Endometrial microvascular endothelial cells (primary cell): ENCODE measurements around the gene RNF113B. TPM values are rescaled to one million over a fixed set of nuclear protein-coding genes. Genes with fewer than 3 reads are reported as not detected.

Experiments
- in situ Hi-C: cut with HindIII; loops from 2 replicates; pipeline ENCODE4 v1.10.0; 2017; ENCODE audit warnings: low sequenced_read_pairs, low pct_unique_long_range_greater_than_20kb; ENCODE audit errors: inconsistent ontology term
- total RNA-seq: library from RNA; depleted of rRNA; stranded (reverse); fragments of >200 nt; gene quantifications from one replicate; pipeline ENCODE4 v1.2.3, GENCODE V29; 2015; ENCODE audit errors: inconsistent ontology term

Gene RNF113B
- not detected for total RNA-seq

GRCh38 chr13:98176777-98177608, at the start of gene RNF113B:
RNF113B (minus strand) TSS chr13:98177269; CDS start chr13:98177236, 33 bp downstream.
- in situ Hi-C loops, result no loop called here

- in situ Hi-C loops, result no loop called here
These were observed 49.4 kb upstream of the RNF113B start for GRCh38 chr13:98226496-98226895.

DNA sequence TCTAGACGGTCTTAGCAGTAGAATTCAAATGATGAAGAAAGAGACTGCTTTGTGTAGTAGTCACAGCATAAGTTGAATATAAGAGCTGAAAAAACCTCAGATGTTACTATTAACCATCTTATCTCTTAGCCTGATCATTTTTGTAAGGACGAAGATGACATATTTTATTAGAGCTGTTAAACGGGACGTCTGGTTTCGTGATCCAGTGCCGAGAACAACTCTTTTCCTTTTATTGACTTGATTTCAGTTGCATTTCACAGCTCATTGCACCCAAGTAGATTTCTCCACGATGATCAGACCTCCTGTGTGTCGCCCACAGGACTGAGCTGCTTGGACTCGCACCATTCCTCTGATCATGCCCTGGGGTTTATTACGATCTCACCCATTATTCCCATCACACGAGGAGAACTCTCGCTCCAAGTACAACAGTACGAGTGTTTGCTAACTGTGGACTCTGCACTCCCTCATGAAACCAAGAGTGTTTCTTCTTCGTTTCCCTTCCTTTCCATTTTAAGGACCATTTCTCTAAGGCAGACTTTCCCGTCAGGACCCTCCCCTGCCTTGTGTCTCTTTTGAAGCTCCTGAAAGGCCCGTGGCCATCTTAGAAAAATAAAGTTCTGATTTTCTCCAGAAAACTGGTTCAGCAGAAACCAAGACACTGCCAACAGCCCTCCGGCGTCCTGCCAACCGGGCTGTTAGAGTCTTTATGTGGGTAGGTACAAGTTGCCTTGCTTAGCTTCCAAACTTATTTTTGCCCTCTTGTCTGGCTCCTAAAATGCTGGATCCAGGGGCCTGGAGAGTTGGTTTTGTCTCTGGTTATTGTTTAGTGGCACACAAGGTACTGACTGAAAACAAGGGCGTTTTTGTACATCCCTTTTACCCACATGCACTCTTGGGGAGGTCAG, 48.2 kb upstream of the RNF113B start:
- in situ Hi-C loops, result no loop called here

DNA sequence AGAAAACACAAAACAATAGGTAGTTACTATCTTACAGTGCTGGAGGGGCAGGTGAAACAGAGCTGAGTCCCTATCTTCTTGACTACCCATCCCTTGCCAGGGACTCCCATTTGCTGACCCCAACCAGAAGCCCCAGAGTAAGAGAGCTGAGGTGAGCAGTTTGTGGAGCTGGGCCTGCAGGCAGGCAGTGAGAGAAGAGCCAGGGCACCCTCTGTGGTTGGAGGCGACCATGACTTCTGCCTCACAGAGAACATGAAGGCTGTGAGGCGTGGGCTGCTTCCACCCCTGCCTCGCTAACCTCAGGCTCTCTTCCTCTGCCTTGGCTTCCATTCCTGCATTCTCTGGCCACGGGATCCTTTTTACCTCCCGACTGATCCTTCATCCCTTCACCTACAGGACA, 47.5 kb upstream of the RNF113B start:
- in situ Hi-C loops, result no loop called here

- in situ Hi-C loops, result no loop called here
These were observed 46.7 kb upstream of the RNF113B start for GRCh38 chr13:98223741-98224140.

- in situ Hi-C loops, result no loop called here
These were observed 45.7 kb upstream of the RNF113B start for GRCh38 chr13:98222816-98223215.

DNA sequence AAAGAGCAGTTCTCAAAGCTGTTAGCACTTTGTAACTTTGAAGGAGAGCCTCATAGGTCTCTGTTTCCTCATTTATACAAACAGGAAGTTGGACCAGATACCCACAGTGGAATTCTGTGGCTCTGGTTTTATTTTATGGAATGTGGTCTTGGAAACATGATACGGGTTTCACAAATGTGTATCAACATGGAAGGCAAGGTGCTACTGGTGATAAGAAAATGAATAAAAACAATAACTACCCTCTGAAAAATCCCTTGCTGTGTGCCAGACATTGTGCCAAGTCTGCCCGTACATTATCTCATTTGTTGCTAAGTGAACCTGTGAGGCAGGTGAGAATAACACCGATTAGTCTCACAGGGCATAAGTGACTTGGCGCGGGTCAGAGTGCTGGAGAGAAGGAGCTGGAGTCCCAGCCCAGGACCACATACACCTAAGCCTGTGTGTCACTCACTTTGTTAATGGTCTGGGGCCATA, 45.0 kb upstream of the RNF113B start:
- in situ Hi-C loops, result no loop called here

GRCh38 chr13:98221234-98221633, 44.2 kb upstream of the RNF113B start:
- in situ Hi-C loops, result no loop called here

DNA sequence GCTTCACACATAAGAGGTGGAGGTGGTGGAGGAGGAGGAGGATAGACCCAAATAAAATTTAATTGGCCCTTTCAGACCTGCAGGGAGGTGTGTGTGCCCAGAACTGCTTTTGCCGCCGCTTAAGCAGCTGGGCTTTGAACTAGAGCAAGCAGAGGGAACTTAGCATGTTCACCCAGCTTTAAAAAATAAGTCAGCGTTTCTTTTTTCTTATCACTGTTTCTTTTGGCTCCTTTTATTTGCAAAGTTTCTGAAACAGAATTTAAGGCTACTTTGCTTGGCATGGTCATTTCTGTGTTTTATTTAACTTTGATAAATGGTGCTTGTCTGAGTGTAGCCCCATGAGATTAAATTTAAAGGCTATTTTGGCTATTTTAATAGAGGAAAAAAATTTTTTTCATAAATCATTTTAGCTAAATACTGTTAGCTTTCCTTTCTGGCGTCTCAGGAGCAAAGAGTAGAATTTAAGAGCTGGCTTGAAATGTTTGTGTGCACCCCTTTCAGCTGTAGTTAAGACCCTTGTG, 43.3 kb upstream of the RNF113B start:
- in situ Hi-C loops, result no loop called here

DNA sequence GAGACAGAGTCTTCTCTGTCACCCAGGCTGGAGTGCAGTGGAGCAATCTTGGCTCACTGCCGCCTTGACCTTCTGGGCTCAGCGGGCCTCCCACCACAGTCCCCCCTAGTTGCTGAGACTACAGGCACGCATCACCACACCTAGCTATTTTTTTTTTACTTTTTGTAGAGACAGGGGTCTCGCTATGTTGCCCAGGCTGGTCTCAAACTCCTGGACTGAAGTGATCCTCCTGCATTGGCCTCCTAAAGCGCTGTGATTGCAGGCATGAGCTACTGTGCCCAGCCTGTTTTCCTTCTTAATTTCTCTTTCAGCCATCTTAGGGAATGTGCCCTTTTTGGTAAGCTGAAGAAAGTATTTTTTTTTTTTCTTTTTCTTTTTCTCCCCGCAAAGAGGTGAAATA, 42.6 kb upstream of the RNF113B start:
- in situ Hi-C loops, result no loop called here

DNA sequence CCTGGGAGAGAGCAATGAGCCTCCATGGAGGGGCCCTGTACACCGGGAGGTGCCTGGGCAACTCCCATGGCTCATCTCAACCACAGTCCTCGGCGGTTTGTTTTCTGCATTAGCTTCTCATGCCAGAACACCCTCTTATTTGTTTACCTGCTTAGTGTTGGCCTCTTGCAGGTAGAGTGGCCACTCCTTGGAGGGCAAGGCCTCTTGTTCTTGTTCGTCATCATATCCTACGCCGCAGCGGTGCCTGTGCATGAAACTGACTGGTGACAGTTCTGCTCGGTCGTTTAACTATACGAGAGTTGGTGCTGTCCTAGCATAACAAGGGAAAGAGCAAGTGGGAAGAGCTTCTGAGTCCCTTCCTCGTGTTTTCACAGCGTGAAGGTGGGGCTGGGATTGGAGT, 40.5 kb upstream of the RNF113B start:
- in situ Hi-C loops, result no loop called here

DNA sequence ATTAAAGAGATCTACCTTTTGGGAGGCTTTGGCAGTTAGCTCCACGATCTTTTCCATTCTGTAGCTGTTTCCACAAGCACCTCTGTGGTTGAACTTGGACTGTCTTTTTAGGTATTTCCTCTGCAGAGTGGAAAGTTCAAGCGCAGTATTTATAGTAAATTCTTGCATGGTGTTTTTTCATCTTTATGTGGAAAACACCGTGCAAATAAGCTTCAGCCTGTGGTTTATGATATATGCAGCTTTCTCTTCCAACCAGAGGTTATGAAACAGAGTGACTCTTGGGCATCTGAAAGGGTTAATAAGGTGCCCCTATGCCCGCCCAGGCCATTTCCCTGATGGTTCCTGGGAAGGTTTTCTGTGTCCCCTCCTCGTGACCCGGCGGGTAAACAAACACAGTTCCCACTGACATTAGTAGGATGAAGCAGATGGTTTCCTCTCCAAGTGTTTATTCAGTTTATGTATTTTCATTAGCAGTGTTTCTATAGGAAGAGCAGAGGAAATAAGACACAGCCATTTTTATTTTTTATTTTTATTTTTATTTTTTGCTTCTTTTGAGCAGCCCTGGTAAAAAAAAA, 39.7 kb upstream of the RNF113B start:
- in situ Hi-C loops, result no loop called here

GRCh38 chr13:98216135-98216565, 39.1 kb upstream of the RNF113B start:
- in situ Hi-C loops, result no loop called here

GRCh38 chr13:98215508-98215907, 38.4 kb upstream of the RNF113B start:
- in situ Hi-C loops, result no loop called here

GRCh38 chr13:98214707-98215106, 37.6 kb upstream of the RNF113B start:
- in situ Hi-C loops, result no loop called here

DNA sequence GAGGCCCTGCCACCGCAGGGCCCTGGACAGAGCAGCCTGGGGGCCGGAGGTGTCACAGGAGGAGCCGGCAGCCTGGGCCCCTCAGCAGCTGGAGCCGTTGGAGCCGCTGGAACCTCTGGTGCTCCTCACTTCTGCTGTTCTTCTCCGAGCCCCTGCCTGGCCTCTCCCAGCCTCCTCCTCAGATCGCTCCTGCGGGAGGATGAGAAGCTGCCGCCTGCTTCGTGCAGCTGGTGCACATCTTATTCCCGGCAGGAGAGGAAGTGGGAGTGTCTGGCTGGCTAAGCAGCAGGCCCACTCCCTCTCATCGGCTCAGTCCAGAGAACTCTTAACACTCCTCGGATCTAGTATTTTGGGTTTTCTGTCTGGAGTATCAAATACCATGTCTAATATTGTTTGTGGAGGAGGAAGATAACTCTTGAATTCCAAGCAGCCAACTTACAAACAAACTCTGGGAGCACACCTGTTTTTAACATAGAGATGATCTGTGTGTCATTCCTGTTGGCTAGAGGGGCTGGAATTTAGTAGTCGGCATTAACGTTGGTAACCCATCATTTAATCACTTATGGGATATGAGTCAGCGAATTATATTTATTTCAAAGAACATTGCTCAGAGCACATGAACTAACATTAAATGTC, 37.1 kb upstream of the RNF113B start:
- in situ Hi-C loops, result no loop called here

DNA sequence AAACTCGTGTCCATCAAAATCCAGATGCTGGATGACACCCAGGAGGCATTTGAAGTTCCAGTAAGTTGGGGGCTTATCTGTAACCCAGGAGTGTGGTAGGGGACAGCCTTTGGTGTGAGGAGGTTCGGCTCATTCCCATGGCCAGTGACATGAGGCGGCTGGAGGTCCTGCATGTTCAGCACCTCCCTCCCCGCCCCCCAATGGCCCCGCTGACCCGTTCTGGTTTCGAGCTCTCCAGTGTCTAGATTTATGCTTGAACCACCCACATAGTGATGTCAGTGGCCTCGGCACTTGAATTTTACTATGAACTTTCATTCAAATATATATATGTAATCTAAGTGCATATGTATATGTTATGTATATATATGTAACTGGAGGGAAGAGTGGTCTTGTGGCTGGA, 36.3 kb upstream of the RNF113B start:
- in situ Hi-C loops, result no loop called here

DNA sequence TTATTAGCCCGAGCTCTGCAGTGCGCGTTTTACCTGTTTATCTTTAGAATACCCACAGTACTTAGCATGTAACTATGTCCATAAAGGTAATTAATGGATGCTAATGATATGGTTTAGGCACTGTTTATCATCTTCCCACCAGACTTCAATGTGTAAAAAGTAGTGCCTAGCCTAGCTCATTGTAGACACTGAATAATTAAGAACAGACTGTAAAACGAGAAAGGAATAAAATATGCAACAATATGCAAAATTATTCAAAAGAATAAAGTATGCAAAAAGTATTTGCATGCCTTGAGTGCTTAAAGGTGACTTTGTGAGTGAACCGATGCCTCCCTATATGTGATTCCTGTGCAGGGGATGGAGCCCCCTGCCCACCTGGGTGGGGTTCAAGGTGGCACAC, 35.7 kb upstream of the RNF113B start:
- in situ Hi-C loops, result no loop called here

GRCh38 chr13:98208606-98209005, 31.5 kb upstream of the RNF113B start:
- in situ Hi-C loops, result no loop called here
